ENCODE data around the gene UVSSA.

GRCh38 chr4:1347410-1347864, 429 bp downstream of the UVSSA start:
- no peak for TF ChIP-seq CTCF (IDR thresholded peaks at IDR 0.05)
- no peak for TF ChIP-seq EZH2 (IDR thresholded peaks at IDR 0.05; ENCODE audit: borderline replicate concordance, insufficient read depth, low read depth, low read length, poor library complexity, severe bottlenecking)

All from B cell (primary cell).